OCI-LY7 (cell line): Measurements from ENCODE around the gene BLOC1S4.

Experiments used
- CTCF ChIP-seq: fragments of 200-600 bp; sonication (generic); conservative IDR thresholded peaks from 2 replicates; pipeline ENCODE4 v1.5.1; 2014; ENCODE audit warnings: mild to moderate bottlenecking, antibody characterized with exemption, low read length, moderate library complexity, mixed read lengths
- EZH2phosphoT487 ChIP-seq: fragments of 200-600 bp; sonication (generic); IDR thresholded peaks from 2 replicates; pipeline ENCODE4 v1.6.1; 2018; ENCODE audit warnings: low read depth, borderline replicate concordance, mild to moderate bottlenecking, mixed run types, antibody characterized with exemption, low read length, moderate library complexity, mixed read lengths

- TF ChIP-seq CTCF (no peak), EZH2phosphoT487 (no peak)
Measured at GRCh38 chr4:6749340-6750171, 33.6 kb downstream of the BLOC1S4 start.
